ENCODE data around the gene MPPED2.

The MPPED2 gene

GRCh38 chr11:30420233-30420787, 165.8 kb downstream of the MPPED2 start:
- Histone ChIP-seq H3K36me3 (ENCODE audit: control insufficient read depth in 5 of 5, insufficient read depth in 5 of 5, low read length in 5 of 5) (no peaks in the 10 kb centered on the region), H3K9me3 (ENCODE audit: control insufficient read depth in 5 of 5, low read length in 5 of 5) (no peaks in the 10 kb centered on the region), H3K9ac (ENCODE audit: low read length in 5 of 5) (no peak overlapping the region), H3K4me3 (ENCODE audit: low read depth in 1 of 5, low read length in 5 of 5) (no peak overlapping the region), H3K4me1 (ENCODE audit: control insufficient read depth in 5 of 5, insufficient read depth in 5 of 5, low read length in 5 of 5) (peaks cover 0 to 2% (median 0%) of the 10 kb centered on the region in 5 donors), H3K27me3 (ENCODE audit: control insufficient read depth in 5 of 5, insufficient read depth in 4 of 5, low read length in 5 of 5) (peaks cover 0 to 6% (median 0%) of the 10 kb centered on the region in 5 donors), H3K27ac (ENCODE audit: low read depth, low read length) (no peak overlapping the region)

GRCh38 chr11:30414806-30415205, 171.3 kb downstream of the MPPED2 start:
- H3K9me3 ChIP-seq (ENCODE audit: control insufficient read depth in 5 of 5, low read length in 5 of 5) = no peaks in the 10 kb centered on the region
- no peak overlapping the region for H3K9ac ChIP-seq (ENCODE audit: low read length in 5 of 5)
- H3K27ac ChIP-seq (ENCODE audit: low read depth, low read length) = no peak overlapping the region
- no peak overlapping the region for H3K4me3 ChIP-seq (ENCODE audit: low read depth in 1 of 5, low read length in 5 of 5)
- H3K36me3 ChIP-seq (ENCODE audit: control insufficient read depth in 5 of 5, insufficient read depth in 5 of 5, low read length in 5 of 5) = peaks cover 0 to 3% (median 0%) of the 10 kb centered on the region in 5 donors
- no peaks in the 10 kb centered on the region for H3K4me1 ChIP-seq (ENCODE audit: control insufficient read depth in 5 of 5, insufficient read depth in 5 of 5, low read length in 5 of 5)
- no peaks in the 10 kb centered on the region for H3K27me3 ChIP-seq (ENCODE audit: control insufficient read depth in 5 of 5, insufficient read depth in 4 of 5, low read length in 5 of 5)

- H3K27ac ChIP-seq (ENCODE audit: low read depth, low read length) = no peak overlapping the region
- H3K9me3 ChIP-seq (ENCODE audit: control insufficient read depth in 5 of 5, low read length in 5 of 5) = no peaks in the 10 kb centered on the region
- no peaks in the 10 kb centered on the region for H3K27me3 ChIP-seq (ENCODE audit: control insufficient read depth in 5 of 5, insufficient read depth in 4 of 5, low read length in 5 of 5)
- H3K4me3 ChIP-seq (ENCODE audit: low read depth in 1 of 5, low read length in 5 of 5) = no peak overlapping the region
- H3K4me1 ChIP-seq (ENCODE audit: control insufficient read depth in 5 of 5, insufficient read depth in 5 of 5, low read length in 5 of 5) = no peaks in the 10 kb centered on the region
- peaks cover 0 to 3% (median 0%) of the 10 kb centered on the region in 5 donors for H3K36me3 ChIP-seq (ENCODE audit: control insufficient read depth in 5 of 5, insufficient read depth in 5 of 5, low read length in 5 of 5)
- no peak overlapping the region for H3K9ac ChIP-seq (ENCODE audit: low read length in 5 of 5)
These were observed 171.9 kb downstream of the MPPED2 start for GRCh38 chr11:30414244-30414643.

GRCh38 chr11:30412509-30412908, 173.6 kb downstream of the MPPED2 start:
- Histone ChIP-seq H3K9me3 (ENCODE audit: control insufficient read depth in 5 of 5, low read length in 5 of 5) (no peaks in the 10 kb centered on the region), H3K9ac (ENCODE audit: low read length in 5 of 5) (no peak overlapping the region), H3K36me3 (ENCODE audit: control insufficient read depth in 5 of 5, insufficient read depth in 5 of 5, low read length in 5 of 5) (peaks cover 0 to 3% (median 0%) of the 10 kb centered on the region in 5 donors), H3K27me3 (ENCODE audit: control insufficient read depth in 5 of 5, insufficient read depth in 4 of 5, low read length in 5 of 5) (no peaks in the 10 kb centered on the region), H3K4me3 (ENCODE audit: low read depth in 1 of 5, low read length in 5 of 5) (no peak overlapping the region), H3K27ac (ENCODE audit: low read depth, low read length) (no peak overlapping the region), H3K4me1 (ENCODE audit: control insufficient read depth in 5 of 5, insufficient read depth in 5 of 5, low read length in 5 of 5) (no peaks in the 10 kb centered on the region)

- Histone ChIP-seq H3K36me3 (ENCODE audit: control insufficient read depth in 5 of 5, insufficient read depth in 5 of 5, low read length in 5 of 5) (peaks cover 0 to 3% (median 0%) of the 10 kb centered on the region in 5 donors), H3K27me3 (ENCODE audit: control insufficient read depth in 5 of 5, insufficient read depth in 4 of 5, low read length in 5 of 5) (no peaks in the 10 kb centered on the region), H3K27ac (ENCODE audit: low read depth, low read length) (no peak overlapping the region), H3K4me1 (ENCODE audit: control insufficient read depth in 5 of 5, insufficient read depth in 5 of 5, low read length in 5 of 5) (no peaks in the 10 kb centered on the region), H3K9ac (ENCODE audit: low read length in 5 of 5) (no peak overlapping the region), H3K4me3 (ENCODE audit: low read depth in 1 of 5, low read length in 5 of 5) (no peak overlapping the region), H3K9me3 (ENCODE audit: control insufficient read depth in 5 of 5, low read length in 5 of 5) (no peaks in the 10 kb centered on the region)
These were observed 174.8 kb downstream of the MPPED2 start for GRCh38 chr11:30411383-30411782.

GRCh38 chr11:30406978-30407762, 179.0 kb downstream of the MPPED2 start:
- no peaks in the 10 kb centered on the region for H3K9me3 ChIP-seq (ENCODE audit: control insufficient read depth in 5 of 5, low read length in 5 of 5)
- no peak overlapping the region for H3K27ac ChIP-seq (ENCODE audit: low read depth, low read length)
- no peak overlapping the region for H3K9ac ChIP-seq (ENCODE audit: low read length in 5 of 5)
- no peak overlapping the region for H3K4me3 ChIP-seq (ENCODE audit: low read depth in 1 of 5, low read length in 5 of 5)
- H3K27me3 ChIP-seq (ENCODE audit: control insufficient read depth in 5 of 5, insufficient read depth in 4 of 5, low read length in 5 of 5) = no peaks in the 10 kb centered on the region
- peaks cover 0 to 3% (median 0%) of the 10 kb centered on the region in 5 donors for H3K36me3 ChIP-seq (ENCODE audit: control insufficient read depth in 5 of 5, insufficient read depth in 5 of 5, low read length in 5 of 5)
- no peaks in the 10 kb centered on the region for H3K4me1 ChIP-seq (ENCODE audit: control insufficient read depth in 5 of 5, insufficient read depth in 5 of 5, low read length in 5 of 5)

GRCh38 chr11:30405385-30405784, 180.8 kb downstream of the MPPED2 start:
- Histone ChIP-seq H3K27me3 (ENCODE audit: control insufficient read depth in 5 of 5, insufficient read depth in 4 of 5, low read length in 5 of 5) (no peaks in the 10 kb centered on the region), H3K36me3 (ENCODE audit: control insufficient read depth in 5 of 5, insufficient read depth in 5 of 5, low read length in 5 of 5) (peaks cover 0 to 2% (median 0%) of the 10 kb centered on the region in 5 donors), H3K4me3 (ENCODE audit: low read depth in 1 of 5, low read length in 5 of 5) (no peak overlapping the region), H3K9me3 (ENCODE audit: control insufficient read depth in 5 of 5, low read length in 5 of 5) (no peaks in the 10 kb centered on the region), H3K9ac (ENCODE audit: low read length in 5 of 5) (no peak overlapping the region), H3K4me1 (ENCODE audit: control insufficient read depth in 5 of 5, insufficient read depth in 5 of 5, low read length in 5 of 5) (no peaks in the 10 kb centered on the region), H3K27ac (ENCODE audit: low read depth, low read length) (no peak overlapping the region)

- Histone ChIP-seq H3K36me3 (ENCODE audit: control insufficient read depth in 5 of 5, insufficient read depth in 5 of 5, low read length in 5 of 5) (no peaks in the 10 kb centered on the region), H3K9ac (ENCODE audit: low read length in 5 of 5) (no peak overlapping the region), H3K9me3 (ENCODE audit: control insufficient read depth in 5 of 5, low read length in 5 of 5) (no peaks in the 10 kb centered on the region)
These were observed 182.0 kb downstream of the MPPED2 start for GRCh38 chr11:30404136-30404535.

GRCh38 chr11:30395751-30396150, 190.4 kb downstream of the MPPED2 start:
- Histone ChIP-seq H3K9ac (ENCODE audit: low read length in 5 of 5) (no peak overlapping the region), H3K4me3 (ENCODE audit: low read depth in 1 of 5, low read length in 5 of 5) (no peak overlapping the region), H3K4me1 (ENCODE audit: control insufficient read depth in 5 of 5, insufficient read depth in 5 of 5, low read length in 5 of 5) (peaks cover 5 to 13% (median 10%) of the 10 kb centered on the region in 5 donors), H3K27me3 (ENCODE audit: control insufficient read depth in 5 of 5, insufficient read depth in 4 of 5, low read length in 5 of 5) (no peaks in the 10 kb centered on the region), H3K27ac (ENCODE audit: low read depth, low read length) (no peak overlapping the region), H3K36me3 (ENCODE audit: control insufficient read depth in 5 of 5, insufficient read depth in 5 of 5, low read length in 5 of 5) (no peaks in the 10 kb centered on the region), H3K9me3 (ENCODE audit: control insufficient read depth in 5 of 5, low read length in 5 of 5) (peaks cover 0 to 3% (median 0%) of the 10 kb centered on the region in 5 donors)

More at GRCh38 chr11:30404136-30404535, 182.0 kb downstream of the MPPED2 start:
- H3K4me1 ChIP-seq (ENCODE audit: control insufficient read depth in 5 of 5, insufficient read depth in 5 of 5, low read length in 5 of 5) = no peaks in the 10 kb centered on the region
- no peak overlapping the region for H3K27ac ChIP-seq (ENCODE audit: low read depth, low read length)
- no peaks in the 10 kb centered on the region for H3K27me3 ChIP-seq (ENCODE audit: control insufficient read depth in 5 of 5, insufficient read depth in 4 of 5, low read length in 5 of 5)
- H3K4me3 ChIP-seq (ENCODE audit: low read depth in 1 of 5, low read length in 5 of 5) = no peak overlapping the region

- no peaks in the 10 kb centered on the region for H3K36me3 ChIP-seq (ENCODE audit: control insufficient read depth in 5 of 5, insufficient read depth in 5 of 5, low read length in 5 of 5)
- no peaks in the 10 kb centered on the region for H3K27me3 ChIP-seq (ENCODE audit: control insufficient read depth in 5 of 5, insufficient read depth in 4 of 5, low read length in 5 of 5)
- no peak overlapping the region for H3K4me3 ChIP-seq (ENCODE audit: low read depth in 1 of 5, low read length in 5 of 5)
- H3K9ac ChIP-seq (ENCODE audit: low read length in 5 of 5) = no peak overlapping the region
- peaks cover 0 to 3% (median 0%) of the 10 kb centered on the region in 5 donors for H3K9me3 ChIP-seq (ENCODE audit: control insufficient read depth in 5 of 5, low read length in 5 of 5)
- no peak overlapping the region for H3K27ac ChIP-seq (ENCODE audit: low read depth, low read length)
- peaks cover 5 to 13% (median 10%) of the 10 kb centered on the region in 5 donors for H3K4me1 ChIP-seq (ENCODE audit: control insufficient read depth in 5 of 5, insufficient read depth in 5 of 5, low read length in 5 of 5)
These were observed 193.1 kb downstream of the MPPED2 start for GRCh38 chr11:30393012-30393411.

Data from subcutaneous abdominal adipose tissue (tissue), 5 donors.